Smooth muscle cell (in vitro differentiated cells): ENCODE data around the gene ZNF606. TPM values are rescaled to one million over a fixed set of nuclear protein-coding genes. Genes with fewer than 3 reads are reported as not detected.

Experiments
- DNase-seq: peaks from one replicate; lab custom pipeline; 2025; ENCODE audit not compliant: unreplicated experiment; lab: John Stamatoyannopoulos, UW
- H2AFZ ChIP-seq: fragments of 200-600 bp; sonication (generic); 2 replicates; pipeline ENCODE4 v1.6.0; 2016; ENCODE audit warnings: antibody characterized with exemption, low read depth, mild to moderate bottlenecking
- H3F3A ChIP-seq: fragments of 200-600 bp; sonication (generic); 2 replicates; pipeline ENCODE4 v1.6.0; 2017; ENCODE audit warnings: antibody characterized with exemption, low read depth
- H3K27ac ChIP-seq: fragments of 200-600 bp; sonication (generic); 2 replicates; pipeline ENCODE4 v1.5.1; 2016; ENCODE audit warnings: low read depth, mild to moderate bottlenecking
- H3K27me3 ChIP-seq: fragments of 200-600 bp; sonication (generic); 2 replicates; pipeline ENCODE4 v1.6.1; 2016; ENCODE audit warnings: low read depth, mild to moderate bottlenecking
- H3K36me3 ChIP-seq: fragments of 200-600 bp; sonication (generic); 2 replicates; pipeline ENCODE4 v1.5.1; 2016; ENCODE audit warnings: low read depth
- H3K4me1 ChIP-seq: fragments of 200-600 bp; sonication (generic); 2 replicates; pipeline ENCODE4 v1.5.1; 2016; ENCODE audit warnings: low read depth
- H3K4me2 ChIP-seq: fragments of 200-600 bp; sonication (generic); 2 replicates; pipeline ENCODE4 v1.6.0; 2016; ENCODE audit warnings: mild to moderate bottlenecking
- H3K4me3 ChIP-seq: fragments of 200-600 bp; sonication (generic); 2 replicates; pipeline ENCODE4 v1.5.1; 2016; ENCODE audit warnings: mild to moderate bottlenecking
- H3K79me2 ChIP-seq: fragments of 200-600 bp; sonication (generic); 2 replicates; pipeline ENCODE4 v1.6.0; 2016; ENCODE audit warnings: low read depth, mild to moderate bottlenecking
- H3K9ac ChIP-seq: fragments of 200-600 bp; sonication (generic); 2 replicates; pipeline ENCODE4 v1.6.0; 2016; ENCODE audit warnings: low read depth
- H3K9me3 ChIP-seq: fragments of 200-600 bp; sonication (generic); replicated peaks from 2 replicates; pipeline ENCODE4 v1.5.1; 2016; ENCODE audit warnings: low read depth
- H4K20me1 ChIP-seq: fragments of 200-600 bp; sonication (generic); 2 replicates; pipeline ENCODE4 v1.6.0; 2016; ENCODE audit warnings: low read depth
- WGBS: methylation state at CpG from one replicate; pipeline ENCODE4 v1.1.7; 2016; ENCODE audit warnings: low lambda C conversion rate; 5-methylcytosine and 5-hydroxymethylcytosine counted together
- polyA plus RNA-seq: library from polyadenylated mRNA; unstranded; fragments of >200 nt; fragmentation: Nextera tagmentation; extraction: Ambion mirVana; gene quantifications from 2 replicates; pipeline ENCODE4 v1.2.1, GENCODE V29; 2016
- total RNA-seq: library from RNA; depleted of rRNA; stranded (reverse); fragments of >200 nt; gene quantifications from 2 replicates; pipeline ENCODE4 v1.2.3, GENCODE V29; 2014
- TF ChIP-seq, protein P1 (sequence below): fragments of 200-600 bp; sonication (generic); IDR thresholded peaks from 2 replicates; pipeline ENCODE4 v1.5.1; 2017; ENCODE audit warnings: borderline replicate concordance, mild to moderate bottlenecking, antibody characterized with exemption; ENCODE audit not compliant: insufficient read depth, poor library complexity, severe bottlenecking

ZNF606 gene
- total RNA-seq (15.7 and 18.6 TPM in 2 replicates), polyA plus RNA-seq (5.2 and 8.6 TPM in 2 replicates)

DNA sequence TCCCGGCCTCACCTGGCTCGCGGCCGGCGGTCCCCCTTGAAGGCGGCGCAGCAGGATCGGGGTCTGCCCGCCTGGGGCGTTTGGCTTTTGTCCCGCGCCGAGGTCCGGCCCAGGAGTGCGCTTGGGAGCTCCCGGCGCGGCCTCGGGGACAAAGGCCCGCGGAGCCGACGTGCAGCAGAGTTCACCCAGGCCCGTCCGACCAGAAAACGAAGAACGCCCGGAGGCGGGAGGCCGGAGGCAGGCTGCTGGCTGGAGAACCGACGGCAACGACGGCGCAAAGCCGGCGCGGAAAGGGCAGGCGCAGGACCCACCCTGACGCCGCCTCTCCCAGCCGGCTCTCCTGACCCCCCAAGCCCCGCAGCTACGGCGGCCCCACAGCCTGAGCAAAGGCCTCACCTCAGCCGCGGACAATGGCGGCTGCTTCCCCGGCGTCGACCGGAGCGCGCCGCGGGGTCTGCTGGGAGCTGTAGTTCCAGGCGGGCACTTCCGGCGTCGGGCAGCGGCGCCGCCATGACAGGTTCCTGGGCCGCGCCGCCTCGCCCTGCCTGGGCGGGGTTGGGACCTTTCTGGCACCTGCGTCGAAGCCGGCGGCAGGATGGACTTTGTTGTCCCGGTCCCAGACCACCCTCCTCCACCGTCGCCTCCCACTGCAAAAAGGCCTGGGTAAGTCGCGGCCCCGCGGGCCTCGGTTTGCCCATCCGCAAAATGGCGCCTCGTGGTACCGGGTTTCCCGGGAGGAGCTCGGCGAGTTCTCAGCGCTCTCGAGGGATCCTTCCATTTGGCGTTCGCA, at the start of gene ZNF606:
Gene ZNF606 (minus strand): TSS at position 437 of the 790 bp plus-strand sequence. CDS start 1,501 bp downstream, outside the sequence.
- DNase-seq, result peak; percentile 34
- peak within 1 kb of the TSS; percentile 96 for H3K4me3 ChIP-seq
- TF ChIP-seq, protein P1, sequence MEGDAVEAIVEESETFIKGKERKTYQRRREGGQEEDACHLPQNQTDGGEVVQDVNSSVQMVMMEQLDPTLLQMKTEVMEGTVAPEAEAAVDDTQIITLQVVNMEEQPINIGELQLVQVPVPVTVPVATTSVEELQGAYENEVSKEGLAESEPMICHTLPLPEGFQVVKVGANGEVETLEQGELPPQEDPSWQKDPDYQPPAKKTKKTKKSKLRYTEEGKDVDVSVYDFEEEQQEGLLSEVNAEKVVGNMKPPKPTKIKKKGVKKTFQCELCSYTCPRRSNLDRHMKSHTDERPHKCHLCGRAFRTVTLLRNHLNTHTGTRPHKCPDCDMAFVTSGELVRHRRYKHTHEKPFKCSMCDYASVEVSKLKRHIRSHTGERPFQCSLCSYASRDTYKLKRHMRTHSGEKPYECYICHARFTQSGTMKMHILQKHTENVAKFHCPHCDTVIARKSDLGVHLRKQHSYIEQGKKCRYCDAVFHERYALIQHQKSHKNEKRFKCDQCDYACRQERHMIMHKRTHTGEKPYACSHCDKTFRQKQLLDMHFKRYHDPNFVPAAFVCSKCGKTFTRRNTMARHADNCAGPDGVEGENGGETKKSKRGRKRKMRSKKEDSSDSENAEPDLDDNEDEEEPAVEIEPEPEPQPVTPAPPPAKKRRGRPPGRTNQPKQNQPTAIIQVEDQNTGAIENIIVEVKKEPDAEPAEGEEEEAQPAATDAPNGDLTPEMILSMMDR, result no peak
- 1% methylated on average over 89 of the region's 91 CpGs for WGBS
- H2AFZ ChIP-seq, result peak within 1 kb of the TSS; percentile 100
- H3K79me2 ChIP-seq, result peaks cover 33% of the 10 kb centered on the region
- peak within 1 kb of the TSS; percentile 91 for H3K4me2 ChIP-seq
- H3K27ac ChIP-seq, result peak within 1 kb of the TSS; percentile 85
- H4K20me1 ChIP-seq, result no peaks in the 10 kb centered on the region
- peak within 1 kb of the TSS; percentile 94 for H3K9ac ChIP-seq
- H3K27me3 ChIP-seq, result no peaks in the 10 kb centered on the region
- H3K9me3 ChIP-seq, result peaks cover 15% of the 10 kb centered on the region
- peaks cover 7% of the 10 kb centered on the region for H3K4me1 ChIP-seq
- H3F3A ChIP-seq, result no peaks in the 10 kb centered on the region
- H3K36me3 ChIP-seq, result peaks cover 60% of the 10 kb centered on the region

DNA sequence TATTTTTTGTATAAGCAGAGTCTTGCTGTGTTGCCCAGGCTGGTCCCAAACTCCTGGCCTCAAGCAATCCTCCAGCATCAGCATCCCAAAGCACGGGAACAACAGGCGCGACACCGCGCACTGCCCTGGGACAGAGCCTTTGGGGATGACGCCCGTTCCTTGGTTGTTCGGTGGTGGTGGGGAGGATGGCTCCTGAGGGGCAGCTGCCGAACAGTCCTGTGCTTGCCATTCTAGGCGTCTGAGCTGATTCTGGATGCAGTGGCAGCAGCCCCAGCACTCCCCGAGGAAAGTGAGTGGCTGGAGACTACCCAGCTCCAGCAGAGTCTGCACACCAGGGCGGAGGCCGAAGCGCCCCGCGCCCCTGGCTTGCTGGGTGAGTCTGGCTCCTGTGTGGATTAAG, 49.6 kb upstream of the ZNF606 start:
- no peak overlapping the region for H3K27ac ChIP-seq
- no peak overlapping the region for H2AFZ ChIP-seq
- no peak overlapping the region for H3K4me3 ChIP-seq
- H3K79me2 ChIP-seq, result no peaks in the 10 kb centered on the region
- DNase-seq, result no peak
- H3K27me3 ChIP-seq, result no peaks in the 10 kb centered on the region
- no peaks in the 10 kb centered on the region for H3K36me3 ChIP-seq
- H3K9ac ChIP-seq, result no peak overlapping the region
- TF ChIP-seq, protein P1, result no peak
- no peaks in the 10 kb centered on the region for H3K9me3 ChIP-seq
- H3K4me1 ChIP-seq, result no peaks in the 10 kb centered on the region
- H4K20me1 ChIP-seq, result no peaks in the 10 kb centered on the region
- H3F3A ChIP-seq, result no peaks in the 10 kb centered on the region
- H3K4me2 ChIP-seq, result no peak overlapping the region
- 94% methylated on average over 16 of the region's 16 CpGs for whole genome bisulfite sequencing

DNA sequence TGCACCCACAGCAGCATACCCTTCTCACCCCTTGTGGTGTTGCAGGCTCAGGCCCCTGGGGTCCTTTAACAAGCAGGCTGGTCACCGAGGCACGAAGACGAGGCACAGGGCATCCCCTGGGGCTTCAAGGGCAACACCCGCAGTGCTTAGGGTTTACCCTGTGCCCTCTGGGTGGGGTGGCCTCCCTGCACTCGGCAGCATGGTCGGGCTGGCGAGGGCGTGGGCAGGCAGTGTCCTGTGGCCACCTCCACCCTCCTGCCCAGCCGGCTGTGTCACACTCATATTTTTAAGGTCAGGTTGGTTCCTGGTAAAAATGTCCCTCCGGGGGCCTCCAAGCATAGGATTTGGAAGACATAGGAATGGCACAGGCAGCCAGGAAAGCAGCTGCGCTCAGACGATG, 45.1 kb upstream of the ZNF606 start:
- no peaks in the 10 kb centered on the region for H3K27me3 ChIP-seq
- H3K9me3 ChIP-seq, result no peaks in the 10 kb centered on the region
- DNase-seq, result no peak
- no peak overlapping the region for H3K9ac ChIP-seq
- H3K27ac ChIP-seq, result no peak overlapping the region
- TF ChIP-seq, protein P1, result no peak
- H2AFZ ChIP-seq, result no peak overlapping the region
- no peaks in the 10 kb centered on the region for H3K36me3 ChIP-seq
- H3F3A ChIP-seq, result no peaks in the 10 kb centered on the region
- no peaks in the 10 kb centered on the region for H3K79me2 ChIP-seq
- H3K4me2 ChIP-seq, result no peak overlapping the region
- H3K4me1 ChIP-seq, result no peaks in the 10 kb centered on the region
- H4K20me1 ChIP-seq, result no peaks in the 10 kb centered on the region
- H3K4me3 ChIP-seq, result no peak overlapping the region
- WGBS, result 93% methylated on average over 12 of the region's 12 CpGs

DNA sequence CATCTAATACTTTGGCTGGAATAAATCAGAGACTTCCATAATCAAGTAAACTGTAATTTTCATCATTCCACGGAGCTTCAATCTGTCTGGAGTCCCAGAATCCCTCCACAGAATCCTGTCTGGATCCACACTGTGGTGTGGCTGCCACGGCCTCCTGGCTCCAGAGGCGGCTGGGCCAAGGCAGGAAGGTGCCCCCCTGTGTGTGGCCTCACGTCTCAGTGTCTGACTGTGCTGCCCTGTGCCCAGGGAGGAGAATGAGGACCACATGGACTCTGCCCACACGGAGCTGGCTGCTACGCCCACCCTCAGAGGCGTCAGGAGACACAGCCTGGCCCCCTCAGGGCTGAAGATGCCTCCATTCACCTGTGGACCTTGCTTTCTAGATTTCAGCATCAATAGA, 44.2 kb upstream of the ZNF606 start:
- H3K9me3 ChIP-seq, result no peaks in the 10 kb centered on the region
- TF ChIP-seq, protein P1, result no peak

More for the DNA sequence above, 44.2 kb upstream of the ZNF606 start:
- Histone ChIP-seq H4K20me1 (no peaks in the 10 kb centered on the region), H3K4me1 (no peaks in the 10 kb centered on the region), H3K27me3 (no peaks in the 10 kb centered on the region), H3K36me3 (no peaks in the 10 kb centered on the region), H2AFZ (no peak overlapping the region), H3K4me3 (no peak overlapping the region), H3K4me2 (no peak overlapping the region), H3K79me2 (no peaks in the 10 kb centered on the region), H3K27ac (no peak overlapping the region), H3F3A (no peaks in the 10 kb centered on the region), H3K9ac (no peak overlapping the region)
- DNase-seq, result no peak
- 71% methylated on average over 7 of the region's 7 CpGs for WGBS
